Esophagus squamous epithelium (tissue), 5 donors: ENCODE measurements around the gene LDLRAD3. TPM values are rescaled to one million over a fixed set of nuclear protein-coding genes. Genes with fewer than 3 reads are reported as not detected.

Source experiments
- DNase-seq: peaks from one replicate; lab custom pipeline; 2025; lab: John Stamatoyannopoulos, UW
- H3K27ac ChIP-seq, 4 donors: fragments of 200-600 bp; sonication (generic); one replicate each; pipeline ENCODE4 v1.5.1; 2016 to 2019; ENCODE audit warnings: mild to moderate bottlenecking in 1 of 4
- H3K27me3 ChIP-seq, 4 donors: fragments of 200-600 bp; sonication (generic); 1 replicate in 3 of 4; 2 replicates in 1 of 4; pipeline versions ENCODE4 v1.5.1 to v1.6.0; 2017 to 2021; ENCODE audit warnings: antibody characterized with exemption in 1 of 4
- H3K36me3 ChIP-seq, 3 donors: fragments of 200-600 bp; sonication (generic); one replicate each; pipeline ENCODE4 v1.5.1; 2016 to 2019
- H3K4me1 ChIP-seq, 3 donors: fragments of 200-600 bp; sonication (generic); one replicate each; pipeline ENCODE4 v1.5.1; 2017 to 2019
- H3K4me3 ChIP-seq, 4 donors: fragments of 200-600 bp; sonication (generic); 1 replicate in 3 of 4; 2 replicates in 1 of 4; pipeline ENCODE4 v1.5.1; 2016 to 2019; ENCODE audit warnings: mild to moderate bottlenecking in 2 of 4, moderate library complexity in 1 of 4
- H3K9me3 ChIP-seq, 3 donors: fragments of 200-600 bp; sonication (generic); one replicate each; pipeline ENCODE4 v1.5.1; 2016 to 2019
- CTCF ChIP-seq, 6 experiments: fragments of 450-650 bp in 4 of 6; fragments of 200-600 bp in 2 of 6; sonication (generic) in 2 of 6; IDR thresholded peaks; one replicate each; pipeline ENCODE4 v1.5.1; 2016 to 2019; ENCODE audit warnings: antibody characterized with exemption in 6 of 6, mild to moderate bottlenecking in 4 of 6, moderate library complexity in 4 of 6
- POLR2A ChIP-seq, 4 donors: fragments of 450-650 bp; IDR thresholded peaks; one replicate each; pipeline ENCODE4 v1.6.1; 2017; ENCODE audit warnings: antibody characterized with exemption in 4 of 4, mild to moderate bottlenecking in 4 of 4, moderate library complexity in 3 of 4
- WGBS, 2 donors: methylation state at CpG; one replicate each; pipeline ENCODE4 v1.1.5; 2018; 5-methylcytosine and 5-hydroxymethylcytosine counted together
- intact Hi-C: fragments of 100-400 bp; cut with DNase I; formaldehyde crosslinking; loops from one replicate; pipeline ENCODE4 v1.15.0; 2022
- total RNA-seq, 4 donors: library from RNA; depleted of rRNA; stranded (reverse); fragments of >200 nt; gene quantifications; one replicate each; pipeline ENCODE4 v1.1.0, GENCODE V29; 2016
- donor health status: DM: yes; HTN: yes; CAD: no.

The LDLRAD3 gene
- total RNA-seq, 4 donors from 2014 or later: 5.0 to 16.8 (median 8.2) TPM

- no peak for DNase-seq
- H3K9me3 ChIP-seq: peaks cover 0 to 25% (median 9%) of the 10 kb centered on the region in 3 donors
- peaks cover 0 to 44% (median 0%) of the 10 kb centered on the region in 3 donors for H3K36me3 ChIP-seq
- intact Hi-C loops: no loop called here
- TF ChIP-seq POLR2A (IDR thresholded peaks at IDR 0.05) (no peak), CTCF (IDR thresholded peaks at IDR 0.05) (no peak)
- H3K27ac ChIP-seq: no peak overlapping the region
- H3K4me1 ChIP-seq: no peaks in the 10 kb centered on the region
- H3K4me3 ChIP-seq: no peak overlapping the region
- WGBS, 2 donors: 46 to 56% methylated on average over 9 of the region's 9 CpGs
- no peaks in the 10 kb centered on the region for H3K27me3 ChIP-seq
These were observed 167.0 kb downstream of the LDLRAD3 start for GRCh38 chr11:36110668-36111410.

GRCh38 chr11:36114095-36114494 lies 170.2 kb downstream of the LDLRAD3 start:
- TF ChIP-seq POLR2A (IDR thresholded peaks at IDR 0.05): no peak
- no peak for TF ChIP-seq CTCF (IDR thresholded peaks at IDR 0.05)
- peaks cover 0 to 25% (median 9%) of the 10 kb centered on the region in 3 donors for H3K9me3 ChIP-seq
- H3K27me3 ChIP-seq: no peaks in the 10 kb centered on the region
- H3K36me3 ChIP-seq: peaks cover 0 to 41% (median 0%) of the 10 kb centered on the region in 3 donors
- no peak for DNase-seq
- no peak overlapping the region for H3K4me3 ChIP-seq
- H3K4me1 ChIP-seq: no peaks in the 10 kb centered on the region
- intact Hi-C loops: no loop called here
- H3K27ac ChIP-seq: no peak overlapping the region
- 94 to 95% methylated on average over 6 to 7 of the region's 7 CpGs for WGBS, 2 donors

- intact Hi-C loops: no loop called here
- no peak overlapping the region for H3K4me3 ChIP-seq
- H3K36me3 ChIP-seq: peaks cover 0 to 41% (median 0%) of the 10 kb centered on the region in 3 donors
- H3K4me1 ChIP-seq: no peaks in the 10 kb centered on the region
- H3K27ac ChIP-seq: no peak overlapping the region
- no peaks in the 10 kb centered on the region for H3K27me3 ChIP-seq
- peaks cover 0 to 25% (median 9%) of the 10 kb centered on the region in 3 donors for H3K9me3 ChIP-seq
- 90 to 93% methylated on average over 7 to 9 of the region's 9 CpGs for WGBS, 2 donors
- DNase-seq: no peak
- TF ChIP-seq CTCF (IDR thresholded peaks at IDR 0.05) (no peak), POLR2A (IDR thresholded peaks at IDR 0.05) (no peak)
These were observed 171.5 kb downstream of the LDLRAD3 start for GRCh38 chr11:36115378-36115801.

- TF ChIP-seq POLR2A (IDR thresholded peaks at IDR 0.05): no peak
- no peak for TF ChIP-seq CTCF (IDR thresholded peaks at IDR 0.05)
- Histone ChIP-seq H3K4me3 (no peak overlapping the region), H3K9me3 (peaks cover 0 to 25% (median 9%) of the 10 kb centered on the region in 3 donors), H3K27ac (no peak overlapping the region), H3K4me1 (no peaks in the 10 kb centered on the region), H3K27me3 (no peaks in the 10 kb centered on the region), H3K36me3 (peaks cover 0 to 41% (median 0%) of the 10 kb centered on the region in 3 donors)
- 83 to 86% methylated on average over 6 of the region's 6 CpGs for WGBS, 2 donors
- no peak for DNase-seq
- intact Hi-C loops: no loop called here
These were observed 172.3 kb downstream of the LDLRAD3 start for GRCh38 chr11:36116161-36116560.

GRCh38 chr11:36118084-36118483 lies 174.2 kb downstream of the LDLRAD3 start:
- Histone ChIP-seq H3K27me3 (no peaks in the 10 kb centered on the region), H3K9me3 (peaks cover 0 to 19% (median 9%) of the 10 kb centered on the region in 3 donors), H3K27ac (no peak overlapping the region), H3K4me3 (no peak overlapping the region), H3K4me1 (peaks cover 0 to under 1% (median 0%) of the 10 kb centered on the region in 3 donors), H3K36me3 (peaks cover 0 to 26% (median 0%) of the 10 kb centered on the region in 3 donors)
- no peak for DNase-seq
- no peak for TF ChIP-seq CTCF (IDR thresholded peaks at IDR 0.05)
- no peak for TF ChIP-seq POLR2A (IDR thresholded peaks at IDR 0.05)
- intact Hi-C loops: no loop called here
- 72 to 76% methylated on average over 2 of the region's 2 CpGs for WGBS, 2 donors
